KMS-11 (cell line): ENCODE measurements around the gene AATF.

Experiments used
- H2AFZ ChIP-seq: fragments of 200-600 bp; sonication (generic); 2 replicates; pipeline ENCODE4 v1.6.1; 2016; ENCODE audit warnings: antibody characterized with exemption, mixed run types, low read depth
- H3K27ac ChIP-seq: fragments of 200-600 bp; sonication (generic); 2 replicates; pipeline ENCODE4 v1.6.1; 2016; ENCODE audit warnings: mild to moderate bottlenecking, mixed run types
- H3K27me3 ChIP-seq: fragments of 200-600 bp; sonication (generic); 2 replicates; pipeline ENCODE4 v1.6.1; 2017; ENCODE audit warnings: mild to moderate bottlenecking, low read depth, mixed run types, moderate library complexity; ENCODE audit not compliant: insufficient read depth
- H3K36me3 ChIP-seq: fragments of 200-600 bp; sonication (generic); 2 replicates; pipeline ENCODE4 v1.6.1; 2017; ENCODE audit warnings: mild to moderate bottlenecking, mixed run types; ENCODE audit not compliant: insufficient read depth
- H3K4me1 ChIP-seq: fragments of 200-600 bp; sonication (generic); 2 replicates; pipeline ENCODE4 v1.6.1; 2016; ENCODE audit warnings: mild to moderate bottlenecking, low read depth, mixed run types; ENCODE audit not compliant: poor library complexity, severe bottlenecking
- H3K4me2 ChIP-seq: fragments of 200-600 bp; sonication (generic); 2 replicates; pipeline ENCODE4 v1.7.0; 2016; ENCODE audit warnings: mild to moderate bottlenecking, mixed run types
- H3K4me3 ChIP-seq: fragments of 200-600 bp; sonication (generic); IDR thresholded peaks from 2 replicates; pipeline ENCODE4 v1.6.1; 2017; ENCODE audit warnings: low read depth, low read length, mixed read lengths; ENCODE audit not compliant: insufficient read depth
- H3K79me2 ChIP-seq: fragments of 200-600 bp; sonication (generic); 2 replicates; pipeline ENCODE4 v1.6.1; 2016; ENCODE audit warnings: low read depth, mixed run types; ENCODE audit not compliant: insufficient read depth
- H3K9ac ChIP-seq: fragments of 200-600 bp; sonication (generic); 2 replicates; pipeline ENCODE4 v1.6.1; 2016; ENCODE audit warnings: mild to moderate bottlenecking, mixed run types
- H4K20me1 ChIP-seq: fragments of 200-600 bp; sonication (generic); 2 replicates; pipeline ENCODE4 v1.6.1; 2016; ENCODE audit warnings: mild to moderate bottlenecking, mixed run types; ENCODE audit not compliant: insufficient read depth
- CTCF ChIP-seq: fragments of 200-600 bp; sonication (generic); conservative IDR thresholded peaks from 2 replicates; pipeline ENCODE4 v1.6.1; 2017; ENCODE audit warnings: low read depth, mild to moderate bottlenecking, antibody characterized with exemption, low read length, moderate library complexity, mixed read lengths

AATF gene

DNA sequence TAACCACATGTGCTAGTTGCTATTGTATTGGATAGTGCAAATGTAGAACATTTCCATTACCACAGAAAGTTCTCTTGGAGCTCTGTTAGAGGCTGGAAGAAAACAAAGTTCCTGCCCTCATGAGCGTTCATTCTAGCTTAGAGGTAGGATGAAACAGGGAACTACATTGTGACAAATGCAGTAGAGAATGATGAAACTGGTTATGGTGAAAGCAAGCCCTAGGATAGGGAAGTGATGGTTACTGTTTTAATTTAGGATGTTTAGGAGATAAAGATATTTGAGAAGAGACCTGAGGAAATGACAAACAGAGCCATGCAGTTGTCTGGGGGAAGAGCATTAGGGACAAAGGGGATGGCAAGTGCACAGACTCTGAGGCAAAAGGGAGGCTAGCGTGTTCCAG, 50.7 kb downstream of the AATF start:
- Histone ChIP-seq H3K9ac (no peak overlapping the region), H3K27me3 (no peaks in the 10 kb centered on the region), H3K36me3 (peaks cover 20% of the 10 kb centered on the region; the same call in 1 of the 2 replicates), H3K4me2 (no peak overlapping the region), H4K20me1 (no peaks in the 10 kb centered on the region), H3K27ac (no peak overlapping the region), H3K4me1 (no peaks in the 10 kb centered on the region), H2AFZ (no peak overlapping the region), H3K4me3 (no peak overlapping the region), H3K79me2 (no peaks in the 10 kb centered on the region)
- no peak for TF ChIP-seq CTCF

DNA sequence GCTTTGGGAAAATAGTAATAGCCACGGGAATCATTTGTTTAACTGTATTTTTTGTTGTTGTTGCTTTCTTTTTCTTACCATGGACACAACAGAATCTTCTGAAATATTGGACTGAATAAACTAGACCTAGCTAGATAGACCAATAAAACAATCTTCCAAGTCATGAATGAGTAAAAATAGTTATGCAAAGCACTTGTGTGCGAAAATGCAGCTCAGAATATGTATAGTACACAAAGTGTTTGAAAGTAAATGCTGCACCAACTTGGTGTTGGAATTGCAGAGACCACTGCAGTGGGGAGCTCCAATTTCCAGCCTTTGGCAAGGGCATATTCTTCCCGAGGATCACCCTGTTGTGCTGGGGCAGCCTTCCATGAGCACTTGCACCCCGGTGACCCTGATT, 68.0 kb downstream of the AATF start:
- H3K4me1 ChIP-seq = no peaks in the 10 kb centered on the region
- no peaks in the 10 kb centered on the region for H3K36me3 ChIP-seq

DNA sequence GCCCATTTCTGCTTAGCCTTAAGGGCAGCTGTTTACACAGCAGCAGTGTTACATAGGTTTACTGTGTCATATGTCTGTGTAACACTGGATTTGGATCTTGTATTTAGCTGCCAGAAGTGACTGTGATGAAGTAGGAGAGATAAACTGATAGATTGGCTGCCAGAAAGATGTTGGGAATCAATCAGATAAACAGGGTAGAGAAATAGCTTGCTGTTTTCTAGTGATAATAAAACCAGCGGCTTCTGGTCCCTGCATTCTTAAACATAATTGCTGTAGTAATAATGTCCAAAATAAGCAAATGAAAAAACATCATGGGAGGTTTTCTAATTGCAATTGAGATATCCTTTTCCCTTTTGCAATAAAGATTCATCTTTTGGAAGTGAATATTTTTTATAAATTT, 68.7 kb downstream of the AATF start:
- no peak overlapping the region for H3K9ac ChIP-seq
- H3K27ac ChIP-seq = no peak overlapping the region
- no peaks in the 10 kb centered on the region for H4K20me1 ChIP-seq
- H2AFZ ChIP-seq = no peak overlapping the region
- H3K79me2 ChIP-seq = no peaks in the 10 kb centered on the region
- H3K27me3 ChIP-seq = no peaks in the 10 kb centered on the region
- H3K36me3 ChIP-seq = no peaks in the 10 kb centered on the region
- no peaks in the 10 kb centered on the region for H3K4me1 ChIP-seq
- H3K4me3 ChIP-seq = no peak overlapping the region
- no peak for TF ChIP-seq CTCF
- no peak overlapping the region for H3K4me2 ChIP-seq

More for the DNA sequence above, 68.0 kb downstream of the AATF start:
- Histone ChIP-seq H3K79me2 (no peaks in the 10 kb centered on the region), H2AFZ (no peak overlapping the region), H3K27ac (no peak overlapping the region), H4K20me1 (no peaks in the 10 kb centered on the region), H3K4me3 (no peak overlapping the region), H3K4me2 (no peak overlapping the region), H3K27me3 (no peaks in the 10 kb centered on the region), H3K9ac (no peak overlapping the region)
- no peak for TF ChIP-seq CTCF

DNA sequence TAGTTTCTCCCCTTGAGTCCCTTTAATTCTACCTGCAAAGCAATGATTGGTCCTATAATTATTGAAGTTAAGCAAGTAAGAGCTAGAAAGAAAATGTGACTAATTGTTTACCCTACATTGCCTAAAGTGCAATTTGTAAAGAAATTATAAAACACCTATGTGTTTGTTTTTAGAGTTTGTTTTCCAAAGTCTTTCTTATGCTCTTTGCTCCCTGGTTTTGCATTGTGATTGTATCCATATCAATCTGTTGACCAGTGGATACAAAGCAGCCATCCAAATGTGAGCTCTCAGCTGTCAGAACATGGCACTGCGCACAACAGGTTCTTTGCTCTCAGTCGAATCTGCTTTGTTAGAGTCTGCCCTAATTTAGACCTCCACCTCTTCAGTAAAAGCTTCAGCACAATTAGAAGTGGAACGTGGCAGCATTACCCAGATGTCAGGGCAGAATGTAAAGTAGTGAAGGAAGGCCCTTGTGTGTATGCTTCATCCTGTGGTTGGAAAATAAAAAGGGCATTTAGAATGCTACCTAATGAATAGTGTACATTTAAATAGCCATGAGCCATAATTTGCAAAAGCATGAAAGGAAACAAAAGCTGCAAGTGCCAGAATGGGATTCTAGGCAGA, 70.5 kb downstream of the AATF start:
- Histone ChIP-seq H3K36me3 (no peaks in the 10 kb centered on the region), H3K9ac (no peak overlapping the region), H3K79me2 (no peaks in the 10 kb centered on the region), H3K4me1 (no peaks in the 10 kb centered on the region), H3K4me3 (no peak overlapping the region), H3K27ac (no peak overlapping the region), H4K20me1 (no peaks in the 10 kb centered on the region), H2AFZ (no peak overlapping the region), H3K27me3 (no peaks in the 10 kb centered on the region), H3K4me2 (no peak overlapping the region)
- TF ChIP-seq CTCF = no peak
